Activated gamma-delta T cell treated with anti-CD3 and anti-CD28 coated beads, Interleukin-2, amount 50 U/mL, for 16 hours (primary cell): ENCODE measurements around the gene MAN1A1.

ENCODE experiments used
- DNase-seq: peaks from one replicate; pipeline ENCODE4 v3.0.0-alpha.2; 2020; ENCODE audit warnings: low read depth

The MAN1A1 gene

DNA sequence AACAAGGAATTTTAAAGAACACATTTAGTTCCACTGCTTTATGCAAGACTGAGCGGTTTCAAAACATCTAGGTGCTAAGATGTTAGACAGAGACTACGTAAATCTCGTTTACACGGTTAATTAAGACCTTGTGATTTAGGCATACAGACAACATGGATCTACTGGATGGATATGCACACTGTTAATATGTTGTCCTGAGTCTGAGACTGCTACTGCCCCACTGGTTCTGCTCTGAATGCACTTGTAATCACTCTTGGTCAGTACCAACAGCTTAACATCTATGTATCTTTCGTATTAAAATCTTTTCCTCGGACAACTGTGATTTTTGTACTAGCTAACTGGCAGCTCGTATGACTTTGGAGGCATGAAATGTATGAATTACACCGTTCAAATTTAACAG, 3.1 kb downstream of the MAN1A1 start:
- no peak for DNase-seq

DNA sequence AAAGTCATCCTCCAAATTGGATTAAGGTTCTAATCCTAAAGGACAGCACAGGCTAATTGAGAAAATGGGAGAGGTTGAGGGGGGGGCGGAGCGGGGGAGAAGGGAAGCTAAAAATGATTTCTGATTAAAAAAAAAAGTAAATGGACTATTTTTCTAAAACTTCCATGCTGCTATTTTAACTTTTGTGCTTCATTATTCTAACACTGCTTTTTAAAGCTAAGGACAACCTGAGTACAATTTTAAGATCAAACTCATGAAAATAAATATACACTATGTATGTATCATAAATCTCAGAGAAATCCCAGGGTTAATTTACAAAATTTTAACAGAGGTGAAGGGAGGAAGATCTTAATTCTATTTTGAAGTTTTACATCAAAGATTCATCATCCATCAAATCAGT, 4.4 kb downstream of the MAN1A1 start:
- DNase-seq, result no peak

DNA sequence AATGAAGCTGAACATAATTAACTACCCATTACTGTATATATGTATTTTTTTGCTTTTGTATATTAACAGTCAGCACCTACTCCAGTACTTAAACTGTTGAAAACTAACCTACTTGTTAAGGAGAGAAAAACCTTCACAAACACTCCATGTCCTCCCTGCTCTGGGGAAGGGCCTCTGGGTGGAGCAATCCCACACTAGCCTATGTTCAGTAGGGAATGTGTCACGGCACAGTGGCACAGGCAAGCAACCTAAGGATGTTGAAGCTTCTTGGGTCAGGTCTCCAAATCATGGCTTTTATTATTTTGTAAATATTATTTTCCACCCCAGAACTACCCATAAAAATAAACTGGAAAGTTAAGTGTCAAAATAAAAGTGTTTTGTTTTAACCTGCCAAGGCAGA, 5.3 kb downstream of the MAN1A1 start:
- no peak for DNase-seq

DNA sequence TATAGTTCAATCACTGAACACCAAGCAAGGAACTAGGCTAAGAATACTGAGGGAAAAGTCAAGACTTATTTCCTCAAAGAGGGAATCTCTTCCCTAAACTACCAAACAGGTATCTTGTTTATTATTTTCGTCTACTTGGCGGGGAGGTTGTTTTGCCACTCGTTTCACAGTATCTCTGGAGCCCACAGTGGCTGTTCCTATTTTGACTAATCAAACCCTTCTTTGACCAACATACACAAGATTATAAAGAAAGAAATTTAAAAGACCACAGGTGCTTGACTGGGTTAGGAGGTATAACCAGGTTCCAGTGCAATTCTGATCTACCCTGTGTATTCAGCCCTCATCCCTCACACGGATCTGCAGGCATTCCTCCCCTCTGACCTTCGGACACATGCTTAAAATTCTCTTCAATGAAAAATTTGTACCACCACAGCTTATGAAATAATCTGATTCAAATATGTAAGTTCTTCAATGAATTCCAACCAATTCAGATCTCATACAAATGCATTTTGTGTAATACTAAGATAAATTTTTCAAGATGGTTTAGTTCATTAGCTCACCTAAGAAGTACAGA, 5.9 kb downstream of the MAN1A1 start:
- DNase-seq, result no peak

DNA sequence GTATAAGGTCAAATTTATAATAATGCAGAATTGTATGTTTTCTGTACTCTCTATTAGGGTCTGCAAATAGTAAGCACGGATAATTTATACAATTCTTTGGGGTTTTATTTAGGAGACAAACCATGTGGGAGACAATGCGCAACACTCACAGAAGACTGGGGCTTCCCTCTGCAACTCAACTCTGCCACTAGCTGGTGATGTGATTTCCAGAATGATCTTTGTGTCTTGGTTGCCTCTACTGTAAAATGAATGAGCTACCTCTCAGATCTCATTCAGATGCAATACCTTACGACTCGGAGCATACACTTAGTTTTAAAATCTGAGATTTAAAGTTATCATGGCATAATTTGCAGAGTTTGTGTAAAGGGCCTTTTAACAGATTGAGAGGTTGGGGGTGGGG, 6.4 kb downstream of the MAN1A1 start:
- no peak for DNase-seq

DNA sequence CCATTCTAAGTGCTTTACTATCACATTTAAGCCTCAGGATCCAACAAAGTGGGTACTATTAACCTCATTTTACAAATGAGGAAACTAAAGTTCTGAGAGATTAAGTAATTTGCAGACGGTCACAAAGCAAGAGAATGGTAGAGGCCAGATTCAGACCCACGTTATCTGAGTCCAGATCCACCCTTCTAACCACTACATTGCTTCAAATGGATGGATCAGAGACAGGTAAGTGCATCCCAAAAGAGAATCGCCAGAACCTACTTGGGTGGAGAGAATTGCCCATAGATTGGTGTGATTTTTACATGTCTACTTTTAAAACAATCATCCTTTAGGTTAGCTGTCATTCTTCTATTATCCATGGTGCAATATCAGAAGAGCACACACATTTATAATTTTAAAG, 7.1 kb downstream of the MAN1A1 start:
- DNase-seq, result no peak

DNA sequence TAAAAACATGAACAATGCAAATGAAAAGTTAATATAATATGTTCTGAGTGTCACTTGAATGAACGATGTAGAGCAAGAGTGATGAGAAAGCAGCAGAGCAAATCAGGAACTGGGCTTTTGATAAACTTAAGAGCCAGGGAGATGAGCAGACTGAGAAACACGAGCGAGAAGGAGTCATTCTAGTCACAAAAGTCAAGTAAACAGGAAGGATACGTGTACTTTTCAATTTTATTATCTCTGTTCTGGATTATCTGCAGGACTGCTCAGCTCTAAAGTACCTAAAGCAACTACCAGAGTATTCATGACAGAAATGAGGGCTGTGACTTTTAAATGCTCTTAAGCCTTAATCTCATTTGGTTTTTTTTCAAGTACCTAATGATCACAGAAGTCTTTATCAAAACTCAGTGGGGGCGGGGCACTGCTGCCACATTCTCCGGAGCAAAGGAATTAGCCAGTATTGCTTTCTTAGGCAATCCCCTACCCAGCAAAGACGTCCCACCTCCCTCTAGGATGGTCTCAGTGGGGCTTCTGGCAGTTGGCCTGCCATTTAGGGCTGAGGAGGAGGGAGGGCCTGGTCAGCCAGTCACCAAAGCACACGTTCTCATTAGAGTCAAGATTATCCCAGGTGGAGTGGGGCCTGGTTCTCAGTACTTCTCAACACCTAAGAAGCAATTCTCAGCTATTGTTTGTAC, 8.6 kb downstream of the MAN1A1 start:
- no peak for DNase-seq

DNA sequence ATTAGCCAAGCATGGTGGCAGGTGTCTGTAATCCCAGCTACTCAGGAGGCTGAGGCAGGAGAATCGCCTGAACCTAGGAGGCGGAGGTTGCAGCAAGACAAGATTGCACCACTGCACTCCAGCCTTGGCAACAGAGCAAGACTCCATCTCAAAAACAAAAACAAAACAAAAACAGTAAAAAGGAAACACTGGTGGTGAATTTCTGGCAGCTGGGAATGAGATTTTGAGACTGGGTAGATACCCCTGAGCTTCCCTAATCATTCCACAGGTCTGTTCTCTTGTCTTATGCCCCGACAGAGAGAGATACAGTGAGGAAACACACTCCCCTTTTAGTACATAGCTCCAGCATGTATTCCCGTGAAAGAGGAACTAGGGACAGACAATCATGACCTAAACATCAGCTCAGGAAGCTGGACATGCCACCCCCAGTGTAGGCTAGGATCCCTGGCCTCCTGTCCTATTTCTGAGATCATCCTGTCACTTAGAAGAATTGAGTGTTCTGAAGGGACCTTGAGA, 9.6 kb downstream of the MAN1A1 start:
- no peak for DNase-seq

DNA sequence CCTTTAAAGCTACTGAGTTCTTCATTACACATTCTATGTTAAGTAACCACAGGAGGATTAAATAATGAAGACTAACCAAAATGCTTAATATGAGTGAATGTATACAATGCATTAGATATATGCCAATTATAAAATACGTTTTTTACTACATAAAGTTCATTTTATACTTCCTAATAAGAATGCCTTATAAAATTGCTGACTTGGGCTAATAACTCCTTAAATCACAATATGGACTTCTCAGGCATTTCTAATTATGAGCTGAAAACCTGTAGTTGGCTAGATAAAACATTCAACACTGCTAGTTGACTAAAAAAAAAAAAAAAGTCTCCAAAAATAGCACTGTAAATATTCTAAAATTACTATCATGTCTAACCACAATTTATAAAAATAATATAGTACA, 11.8 kb downstream of the MAN1A1 start:
- DNase-seq, result no peak

DNA sequence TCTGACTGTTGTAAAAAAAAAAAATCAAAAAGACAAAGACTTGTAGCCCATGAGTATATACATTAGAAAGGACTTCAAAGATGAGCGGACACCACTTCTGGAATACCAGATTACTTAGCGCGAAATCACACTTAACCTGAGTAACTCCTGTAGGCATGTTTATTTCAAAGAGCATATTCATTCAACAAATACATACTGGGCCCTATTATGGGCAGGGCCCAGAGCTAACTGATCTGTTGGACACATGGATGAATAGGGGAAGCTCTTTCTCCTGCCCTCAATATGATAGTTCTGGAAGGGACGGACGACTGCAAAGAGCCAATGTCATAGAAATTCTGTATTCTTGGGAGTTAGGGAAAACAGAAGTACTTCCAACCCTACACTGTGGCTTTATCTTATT, 12.3 kb downstream of the MAN1A1 start:
- no peak for DNase-seq

DNA sequence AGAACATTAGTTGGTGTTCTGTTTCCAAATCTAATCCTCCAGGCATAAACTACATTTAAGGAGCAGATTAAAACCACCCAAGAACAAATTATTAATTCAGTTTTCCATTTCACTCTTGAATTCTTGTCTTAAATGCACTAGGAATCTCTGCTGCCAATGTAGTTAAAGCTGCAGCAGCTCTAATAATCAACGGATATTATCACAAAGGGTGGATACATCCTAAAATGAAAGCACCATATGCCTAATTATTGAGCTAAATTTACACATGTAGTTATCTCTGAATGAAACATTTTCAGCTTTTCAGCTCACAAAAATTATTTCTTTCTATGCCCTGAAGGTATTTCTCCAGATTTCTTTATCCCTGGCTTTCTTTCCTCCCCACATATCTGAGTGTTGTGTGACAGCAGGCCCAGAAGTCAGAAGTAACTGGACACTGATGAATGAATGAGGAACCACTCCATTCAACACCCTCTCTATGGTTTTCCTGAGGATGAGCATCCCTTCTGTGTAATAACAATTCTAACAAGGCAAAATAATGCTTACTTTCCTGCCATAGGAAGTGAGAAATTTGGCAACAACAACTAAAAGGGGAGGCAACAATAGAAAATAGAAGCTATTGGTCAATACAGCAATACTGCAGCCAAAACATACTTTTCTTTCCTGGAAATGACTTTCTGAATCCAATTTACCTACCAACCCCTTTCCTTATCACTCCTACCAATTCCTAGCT, 14.9 kb downstream of the MAN1A1 start:
- no peak for DNase-seq

DNA sequence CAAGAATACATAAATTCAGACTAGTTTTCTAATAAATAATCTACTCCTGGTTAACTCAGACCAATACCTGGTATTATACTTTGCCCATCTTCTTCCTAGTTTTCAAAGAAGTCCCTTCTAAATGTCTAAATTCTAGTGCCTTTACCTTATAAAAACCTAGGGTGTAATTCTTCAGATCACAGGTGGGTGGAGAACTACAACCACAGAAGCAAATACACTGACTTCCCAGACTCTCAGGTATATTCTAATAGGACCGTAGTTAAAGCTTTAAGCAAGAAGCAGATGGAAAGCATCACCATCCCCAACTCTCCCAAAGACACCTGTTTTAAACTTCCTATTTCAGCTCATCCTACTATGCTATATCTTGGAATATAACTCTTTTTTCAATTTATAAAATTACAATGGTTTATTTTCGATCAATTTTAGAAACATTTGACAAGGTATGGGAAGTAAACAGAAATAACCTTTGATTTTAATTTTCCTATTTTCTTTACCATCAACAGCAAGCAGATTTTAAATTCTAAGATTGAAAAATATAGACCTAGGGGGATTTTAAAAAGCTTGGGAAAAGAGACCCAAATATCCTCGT, 15.8 kb downstream of the MAN1A1 start:
- no peak for DNase-seq

DNA sequence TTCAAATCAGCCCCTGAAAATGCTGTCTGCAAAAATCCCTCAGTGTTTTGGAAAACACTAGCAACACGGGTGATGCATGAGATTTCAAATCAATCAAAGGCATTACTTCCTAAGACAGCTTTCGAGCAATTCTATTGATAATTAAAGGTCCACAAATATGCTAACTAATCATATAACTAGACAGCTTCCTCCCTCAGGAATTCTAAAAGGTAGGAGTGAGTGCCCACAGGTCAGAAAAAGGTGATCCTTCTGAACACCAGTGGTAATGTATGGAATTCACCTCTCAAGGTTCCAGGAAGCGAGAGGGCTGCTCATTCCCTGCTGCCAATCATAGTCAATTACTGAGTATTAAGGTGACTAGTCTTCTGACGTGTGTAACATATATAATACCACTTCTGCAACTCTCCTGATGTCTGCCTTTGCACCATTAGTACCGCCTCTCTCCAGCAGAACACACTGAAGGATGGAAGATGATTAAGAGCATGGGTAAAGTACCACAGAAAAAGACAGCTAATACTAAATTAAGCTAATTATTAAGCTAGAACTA, 16.4 kb downstream of the MAN1A1 start:
- DNase-seq, result no peak

DNA sequence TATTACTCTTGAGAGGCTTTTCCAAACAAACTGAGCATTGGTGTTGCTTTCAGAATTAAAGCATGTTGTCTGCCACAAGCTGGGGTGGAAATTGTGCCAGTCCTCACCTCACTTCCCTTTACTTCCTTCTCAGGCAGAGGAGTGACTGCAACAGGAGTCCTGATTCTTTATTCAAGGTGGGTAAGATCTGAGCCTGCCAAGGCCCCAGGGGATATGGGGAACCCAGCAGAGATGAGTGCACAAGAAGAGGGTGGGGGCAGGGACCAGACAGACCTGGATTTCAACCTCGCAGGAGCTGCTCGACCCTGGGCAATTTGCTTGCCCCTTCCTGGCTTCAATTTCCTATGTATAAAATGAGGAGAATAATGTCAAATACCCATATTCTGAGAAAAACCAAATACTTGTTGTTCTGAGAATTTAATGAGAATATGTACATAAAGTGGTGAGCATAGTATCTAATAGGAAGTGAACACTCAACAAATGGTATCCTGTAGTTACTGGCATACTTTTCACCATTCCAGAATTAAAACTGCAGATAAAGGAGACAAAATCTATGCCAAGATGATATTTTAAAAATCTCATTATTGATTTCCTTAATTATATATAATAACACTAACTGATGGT, 17.8 kb downstream of the MAN1A1 start:
- DNase-seq, result no peak

DNA sequence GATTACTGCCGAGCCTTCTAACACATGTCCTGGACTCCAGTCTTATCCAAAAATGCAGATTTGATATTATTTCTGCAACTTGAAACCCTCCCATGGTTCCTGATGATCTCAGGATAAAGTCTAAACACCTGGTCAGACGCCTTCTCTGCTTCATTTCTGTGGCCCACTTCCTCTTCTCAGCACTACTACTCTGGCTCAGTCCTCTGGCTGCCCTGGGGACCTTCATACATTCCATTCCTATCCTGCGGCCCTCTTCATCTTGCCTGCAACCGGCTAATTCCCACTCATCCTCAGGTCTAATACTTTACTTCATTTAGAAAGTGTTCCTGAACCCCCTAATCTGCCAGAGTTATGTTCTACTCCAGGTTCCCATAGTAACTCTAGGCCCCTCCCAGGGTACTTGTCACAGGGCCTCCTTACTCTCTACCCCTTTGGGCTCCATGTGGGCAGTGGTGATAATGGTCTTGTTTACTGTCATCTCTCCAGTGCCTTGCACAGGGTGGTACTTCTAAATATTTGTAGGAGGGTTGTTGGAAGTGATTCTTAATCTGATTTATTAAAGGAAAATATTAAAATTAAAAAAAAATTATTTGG, 18.9 kb downstream of the MAN1A1 start:
- DNase-seq, result no peak

DNA sequence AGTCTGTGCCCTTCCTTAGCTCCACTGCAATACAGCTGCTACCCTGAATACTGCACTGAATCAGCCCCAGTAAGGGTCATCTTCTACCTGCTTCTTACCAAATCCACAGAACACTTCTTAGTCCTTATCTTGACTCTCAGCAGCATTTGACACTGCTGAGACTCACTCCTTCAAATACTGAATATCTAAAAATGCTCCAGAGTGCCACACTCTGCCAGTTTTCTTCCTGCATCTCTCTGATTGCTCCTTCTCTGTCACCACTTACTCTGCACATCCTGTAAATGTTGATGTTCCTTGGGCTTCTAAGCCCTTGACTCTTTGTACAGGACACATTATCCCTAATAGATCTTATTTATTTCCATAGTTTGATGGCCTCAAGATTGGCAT, 19.8 kb downstream of the MAN1A1 start:
- no peak for DNase-seq

DNA sequence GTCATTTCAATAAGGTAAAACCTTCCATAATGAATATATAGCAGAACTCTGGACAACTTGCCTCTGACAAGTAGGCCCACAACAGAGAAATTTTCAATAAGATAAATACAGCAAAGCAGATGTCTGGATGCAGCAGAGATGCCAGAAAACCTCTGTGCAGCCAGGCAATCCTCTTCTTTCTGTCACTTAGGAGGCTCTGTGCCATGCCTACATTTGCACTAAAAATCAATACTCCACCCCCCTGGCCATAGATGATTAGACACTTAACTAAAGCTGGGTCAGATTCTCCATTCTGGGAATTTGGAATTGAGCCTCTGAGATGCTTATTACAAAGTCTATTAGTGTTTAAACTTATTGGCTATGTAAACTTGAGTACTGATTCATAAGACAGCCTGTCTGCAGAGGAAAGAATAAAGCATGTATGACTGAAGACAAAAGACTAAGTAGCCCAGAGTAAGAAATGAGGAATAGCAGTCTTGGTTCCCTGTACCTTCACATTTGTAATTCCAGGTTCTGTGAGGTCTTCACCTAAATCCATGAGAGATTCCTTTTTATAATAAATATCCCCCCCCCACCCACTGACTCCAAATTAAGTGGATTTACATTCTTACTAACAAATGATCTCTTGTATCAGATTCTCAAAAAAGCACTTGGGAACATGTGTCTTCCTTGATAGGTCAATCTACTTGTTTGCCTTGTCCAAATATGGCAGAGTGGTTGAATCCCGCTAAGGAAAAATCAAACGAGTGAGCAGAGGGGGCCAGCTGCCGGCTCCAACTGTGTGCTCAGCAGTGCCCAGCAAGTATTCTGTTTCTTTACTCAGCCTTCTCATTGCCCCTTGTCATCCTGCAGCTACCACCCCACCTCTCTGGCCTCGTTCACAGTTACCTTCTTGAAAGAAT, 20.4 kb downstream of the MAN1A1 start:
- DNase-seq, result no peak

DNA sequence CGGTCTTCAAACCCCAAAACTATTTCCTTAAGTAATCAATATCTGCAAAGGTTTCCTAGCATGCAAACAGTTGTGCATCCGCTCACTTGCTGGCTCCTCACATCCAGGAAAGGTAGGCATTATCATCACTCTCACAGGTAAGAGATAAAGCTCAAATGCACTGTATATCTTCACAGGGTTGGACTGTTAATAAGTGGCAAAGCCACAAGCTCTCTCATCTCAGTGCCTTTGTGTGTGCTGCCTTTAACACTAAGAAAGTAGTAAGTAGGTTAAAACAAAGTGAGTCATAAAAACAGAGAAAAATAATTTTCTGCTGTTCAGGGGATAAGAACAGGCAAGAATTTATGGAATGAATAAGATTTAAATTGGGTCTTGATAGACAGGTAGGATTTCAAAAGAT, 21.3 kb downstream of the MAN1A1 start:
- DNase-seq, result no peak

DNA sequence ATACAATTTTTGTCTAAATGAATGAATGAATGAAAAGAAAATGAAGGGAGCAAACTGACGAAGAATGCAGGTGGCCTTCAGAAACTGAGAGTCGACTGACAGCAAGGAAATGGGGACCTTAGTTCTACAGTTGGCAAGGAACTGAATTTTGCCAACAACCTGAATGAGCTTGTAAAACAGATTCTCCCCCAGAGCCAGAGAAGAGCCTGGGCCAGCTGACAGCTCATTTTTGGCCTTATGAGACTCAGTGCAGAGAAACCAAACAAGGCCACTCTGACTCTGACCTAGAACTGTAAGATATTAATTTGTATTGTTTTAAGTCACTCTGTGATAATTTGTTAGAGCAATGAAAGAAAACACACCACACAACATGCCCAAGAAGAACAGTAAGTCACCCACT, 21.8 kb downstream of the MAN1A1 start:
- DNase-seq, result no peak

DNA sequence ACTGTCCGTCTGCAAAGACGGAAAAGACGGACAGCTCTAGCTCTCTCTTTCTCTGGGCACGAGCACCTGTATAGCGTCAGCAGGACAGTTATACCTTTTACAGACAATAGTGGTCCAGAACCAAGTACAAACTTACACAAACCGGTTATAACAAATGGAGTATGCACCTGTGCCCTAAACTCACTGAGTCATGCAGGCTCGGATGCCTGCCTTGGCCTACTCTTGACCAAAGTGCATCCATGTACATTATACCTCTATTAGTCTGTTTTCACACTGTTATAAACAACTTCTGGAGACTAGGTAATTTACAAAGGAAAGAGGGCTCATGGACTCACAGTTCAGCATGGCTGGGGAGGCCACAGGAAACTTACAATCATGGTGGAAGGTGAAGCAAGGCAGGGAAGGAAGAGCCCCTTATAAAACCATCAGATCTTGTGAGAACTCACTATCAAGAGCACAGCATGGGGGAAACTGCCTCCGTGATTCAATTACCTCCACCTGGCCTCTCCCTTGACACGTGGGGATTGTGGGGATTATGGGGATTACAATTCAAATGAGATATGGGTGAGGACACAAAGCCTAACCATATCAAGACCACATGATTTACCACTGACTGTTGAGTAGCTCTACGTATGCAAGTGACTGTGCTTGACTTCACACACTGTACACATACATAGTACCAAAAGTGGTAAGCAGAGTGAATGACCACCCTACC, 23.1 kb downstream of the MAN1A1 start:
- no peak for DNase-seq
